SK-N-SH (cell line): ENCODE results near the gene NREP.

Experiments used
- CTCF ChIP-seq: fragments of 200-600 bp; sonication (generic); IDR thresholded peaks from 2 replicates; pipeline ENCODE4 v1.6.1; 2017; ENCODE audit warnings: antibody characterized with exemption, mild to moderate bottlenecking, moderate library complexity
- ELF1 ChIP-seq: IDR thresholded peaks from 2 replicates; pipeline ENCODE4 v1.4.0; 2012
- EP300 ChIP-seq, 2 experiments: IDR thresholded peaks; 2 replicates each; pipeline versions ENCODE4 v1.4.0 to v1.6.1; 2012; ENCODE audit warnings: borderline replicate concordance in 1 of 2, low read depth in 1 of 2, low read length in 1 of 2
- GABPA ChIP-seq: IDR thresholded peaks from 2 replicates; pipeline ENCODE4 v1.4.0; 2012; ENCODE audit warnings: low read depth, mild to moderate bottlenecking
- MEF2A ChIP-seq: IDR thresholded peaks from 2 replicates; pipeline ENCODE4 v1.4.0; 2012; ENCODE audit warnings: low read depth, borderline replicate concordance
- MXI1 ChIP-seq: IDR thresholded peaks from 2 replicates; pipeline ENCODE4 v1.6.1; 2012; ENCODE audit warnings: mild to moderate bottlenecking, low read depth, low read length, improper control_type of control experiment
- POLR2AphosphoS5 ChIP-seq: IDR thresholded peaks from 2 replicates; pipeline ENCODE4 v1.6.1; 2012; ENCODE audit warnings: low read depth, low read length
- SIN3A ChIP-seq: IDR thresholded peaks from 2 replicates; pipeline ENCODE4 v1.6.1; 2012; ENCODE audit warnings: low read depth, mild to moderate bottlenecking, low read length, moderate library complexity, borderline replicate concordance
- TAF1 ChIP-seq: IDR thresholded peaks from 2 replicates; pipeline ENCODE4 v1.6.1; 2012; ENCODE audit warnings: low read depth, mild to moderate bottlenecking, low read length, moderate library complexity, borderline replicate concordance
- TCF12 ChIP-seq: IDR thresholded peaks from 2 replicates; pipeline ENCODE4 v1.4.0; 2012
- TEAD4 ChIP-seq: IDR thresholded peaks from 2 replicates; pipeline ENCODE4 v1.4.0; 2012; ENCODE audit warnings: mild to moderate bottlenecking, borderline replicate concordance; ENCODE audit not compliant: insufficient read depth
- TF ChIP-seq, protein P1 (sequence below): IDR thresholded peaks from 2 replicates; pipeline ENCODE4 v1.6.1; 2012; ENCODE audit warnings: mild to moderate bottlenecking, low read depth, low read length, moderate library complexity
- TF ChIP-seq, protein P2 (sequence below): IDR thresholded peaks from 2 replicates; pipeline ENCODE4 v1.4.0; 2012; ENCODE audit warnings: low read depth

DNA sequence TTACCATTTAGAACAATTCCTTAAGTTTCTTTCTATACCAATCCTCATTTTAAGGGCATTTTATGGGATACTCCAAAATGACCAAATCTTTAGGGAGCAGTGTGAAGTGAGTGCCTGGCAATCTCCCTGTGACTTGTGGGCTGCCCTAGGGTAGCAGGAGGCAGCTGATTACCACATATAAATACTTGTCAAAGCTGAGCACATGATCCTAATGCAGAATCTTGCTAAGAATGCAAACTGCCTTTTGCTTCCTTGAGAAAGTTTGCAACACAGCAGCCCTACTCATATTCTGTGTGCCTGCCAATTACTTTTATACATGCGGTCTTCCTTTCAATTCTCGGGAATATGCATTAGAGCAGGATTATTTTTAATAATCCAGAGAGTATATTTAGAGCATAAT is 18.2 kb upstream of the NREP start:
- TF ChIP-seq TEAD4 (no peak), CTCF (no peak), EP300 (IDR thresholded peaks at IDR 0.05; ENCODE audit: borderline replicate concordance in 1 of 2, low read depth in 1 of 2, low read length in 1 of 2) (no peak), TCF12 (no peak), MXI1 (no peak), TAF1 (no peak), MEF2A (no peak), POLR2AphosphoS5 (no peak), ELF1 (no peak), SIN3A (no peak), GABPA (no peak)
- TF ChIP-seq, protein P1, sequence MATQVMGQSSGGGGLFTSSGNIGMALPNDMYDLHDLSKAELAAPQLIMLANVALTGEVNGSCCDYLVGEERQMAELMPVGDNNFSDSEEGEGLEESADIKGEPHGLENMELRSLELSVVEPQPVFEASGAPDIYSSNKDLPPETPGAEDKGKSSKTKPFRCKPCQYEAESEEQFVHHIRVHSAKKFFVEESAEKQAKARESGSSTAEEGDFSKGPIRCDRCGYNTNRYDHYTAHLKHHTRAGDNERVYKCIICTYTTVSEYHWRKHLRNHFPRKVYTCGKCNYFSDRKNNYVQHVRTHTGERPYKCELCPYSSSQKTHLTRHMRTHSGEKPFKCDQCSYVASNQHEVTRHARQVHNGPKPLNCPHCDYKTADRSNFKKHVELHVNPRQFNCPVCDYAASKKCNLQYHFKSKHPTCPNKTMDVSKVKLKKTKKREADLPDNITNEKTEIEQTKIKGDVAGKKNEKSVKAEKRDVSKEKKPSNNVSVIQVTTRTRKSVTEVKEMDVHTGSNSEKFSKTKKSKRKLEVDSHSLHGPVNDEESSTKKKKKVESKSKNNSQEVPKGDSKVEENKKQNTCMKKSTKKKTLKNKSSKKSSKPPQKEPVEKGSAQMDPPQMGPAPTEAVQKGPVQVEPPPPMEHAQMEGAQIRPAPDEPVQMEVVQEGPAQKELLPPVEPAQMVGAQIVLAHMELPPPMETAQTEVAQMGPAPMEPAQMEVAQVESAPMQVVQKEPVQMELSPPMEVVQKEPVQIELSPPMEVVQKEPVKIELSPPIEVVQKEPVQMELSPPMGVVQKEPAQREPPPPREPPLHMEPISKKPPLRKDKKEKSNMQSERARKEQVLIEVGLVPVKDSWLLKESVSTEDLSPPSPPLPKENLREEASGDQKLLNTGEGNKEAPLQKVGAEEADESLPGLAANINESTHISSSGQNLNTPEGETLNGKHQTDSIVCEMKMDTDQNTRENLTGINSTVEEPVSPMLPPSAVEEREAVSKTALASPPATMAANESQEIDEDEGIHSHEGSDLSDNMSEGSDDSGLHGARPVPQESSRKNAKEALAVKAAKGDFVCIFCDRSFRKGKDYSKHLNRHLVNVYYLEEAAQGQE = no peak
- TF ChIP-seq, protein P2, sequence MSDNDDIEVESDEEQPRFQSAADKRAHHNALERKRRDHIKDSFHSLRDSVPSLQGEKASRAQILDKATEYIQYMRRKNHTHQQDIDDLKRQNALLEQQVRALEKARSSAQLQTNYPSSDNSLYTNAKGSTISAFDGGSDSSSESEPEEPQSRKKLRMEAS = no peak
